ENCODE results near the gene ALS2CL. TPM values are rescaled to one million over a fixed set of nuclear protein-coding genes. Genes with fewer than 3 reads are reported as not detected.

The ALS2CL gene
- total RNA-seq, 1 experiment from 2014 or later = 4.9 TPM

GRCh38 chr3:46639221-46639620, 54.3 kb downstream of the ALS2CL start:
- H3K4me2 ChIP-seq (ENCODE audit: insufficient read depth, insufficient read length, low read length) = no peak overlapping the region
- Mint-ChIP-seq H3K27me3 (ENCODE audit: low read depth) (peaks cover 2% of the 10 kb centered on the region; the same call in 1 of the 2 replicates), H3K27ac (no peak overlapping the region; a peak in 1 of 7 replicates), H3K9me3 (peaks cover 8 to 14% of the 10 kb centered on the region in 2 experiments), H3K36me3 (ENCODE audit: insufficient read depth in 1 of 3, low read depth in 3 of 3) (peaks cover 0 to 8% (median 4%) of the 10 kb centered on the region in 3 experiments; a peak in 3 of 7 replicates), H3K4me3 (no peak overlapping the region), H3K4me1 (peaks cover 2 to 9% of the 10 kb centered on the region in 2 experiments; a peak in 3 of 4 replicates)
- H2AK5ac ChIP-seq (ENCODE audit: insufficient read length, low read length) = no peak overlapping the region
- no peaks in the 10 kb centered on the region for H4K20me1 ChIP-seq (ENCODE audit: control insufficient read depth, insufficient read depth, insufficient read length)
- H3K4me1 ChIP-seq (ENCODE audit: insufficient read depth, low read length) = no peaks in the 10 kb centered on the region; the same call in 1 of the 2 replicates
- H2BK20ac ChIP-seq (ENCODE audit: low read depth, low read length, poor library complexity, severe bottlenecking) = no peak overlapping the region
- H3K18ac ChIP-seq (ENCODE audit: insufficient read length, low read depth, low read length) = no peak overlapping the region
- no peak overlapping the region for H2BK120ac ChIP-seq (ENCODE audit: low read depth, low read length, poor library complexity, severe bottlenecking)
- no peak overlapping the region for H4K91ac ChIP-seq (ENCODE audit: insufficient read length, low read depth, low read length)
- no peak overlapping the region for H2BK5ac ChIP-seq (ENCODE audit: insufficient read length, low read length)
- H3K23ac ChIP-seq (ENCODE audit: insufficient read length, low read depth, low read length) = no peak overlapping the region
- no peaks in the 10 kb centered on the region for H3K27me3 ChIP-seq (ENCODE audit: insufficient read depth, low read length)
- H3K9me3 ChIP-seq (ENCODE audit: control insufficient read depth, low read depth, low read length) = no peaks in the 10 kb centered on the region
- no peak overlapping the region for H4K8ac ChIP-seq (replicated peaks; ENCODE audit: insufficient read length, low read depth, low read length)
- no peak for DNase-seq
- H3T11ph ChIP-seq (ENCODE audit: low read length) = no peak overlapping the region
- H3K4ac ChIP-seq (ENCODE audit: low read depth, low read length) = no peak overlapping the region
- H3K79me1 ChIP-seq (ENCODE audit: insufficient read depth, low read depth, low read length, poor library complexity, severe bottlenecking) = no peaks in the 10 kb centered on the region
- H3K9ac ChIP-seq (ENCODE audit: extremely low read depth, insufficient read length, low read length) = no peak overlapping the region
- H4K5ac ChIP-seq (ENCODE audit: insufficient read length, low read depth, low read length) = no peak overlapping the region
- H3K79me2 ChIP-seq (ENCODE audit: insufficient read depth, low read length) = no peaks in the 10 kb centered on the region
- H2BK15ac ChIP-seq (ENCODE audit: low read depth, low read length) = no peak overlapping the region
- H3K27ac ChIP-seq (ENCODE audit: insufficient read length, low read depth, low read length) = no peak overlapping the region
- no peak overlapping the region for H2AFZ ChIP-seq (ENCODE audit: low read length)
- TF ChIP-seq CTCF (conservative IDR thresholded peaks at IDR 0.05) = no peak
- no peak overlapping the region for H2BK12ac ChIP-seq (ENCODE audit: insufficient read length, low read depth, low read length)
- no peak overlapping the region for H3K14ac ChIP-seq (ENCODE audit: insufficient read depth, low read length)
- H3K56ac ChIP-seq (ENCODE audit: insufficient read length, low read depth, low read length) = no peak overlapping the region
- H3K23me2 ChIP-seq (ENCODE audit: insufficient read length, low read depth, low read length, poor library complexity, severe bottlenecking) = no peaks in the 10 kb centered on the region
